Measurements from ENCODE around the gene TPCN1.

- peak; percentile 86 for TF ChIP-seq CTCF (IDR thresholded peaks at IDR 0.05)
- no peak for TF ChIP-seq ZFX (IDR thresholded peaks at IDR 0.05; ENCODE audit: borderline replicate concordance)
Observed at GRCh38 chr12:113196990-113197389, 24.3 kb upstream of the TPCN1 start.

Measured in 22Rv1 (cell line).